ENCODE results near the gene TMPRSS4. TPM values are rescaled to one million over a fixed set of nuclear protein-coding genes. Genes with fewer than 3 reads are reported as not detected.
A peak's percentile ranks its signal among the peaks of the same experiment; 100 is the strongest.

Gene TMPRSS4
- total RNA-seq, 4 donors from 2014 or later = 41.3 to 274 (median 159) TPM

DNA sequence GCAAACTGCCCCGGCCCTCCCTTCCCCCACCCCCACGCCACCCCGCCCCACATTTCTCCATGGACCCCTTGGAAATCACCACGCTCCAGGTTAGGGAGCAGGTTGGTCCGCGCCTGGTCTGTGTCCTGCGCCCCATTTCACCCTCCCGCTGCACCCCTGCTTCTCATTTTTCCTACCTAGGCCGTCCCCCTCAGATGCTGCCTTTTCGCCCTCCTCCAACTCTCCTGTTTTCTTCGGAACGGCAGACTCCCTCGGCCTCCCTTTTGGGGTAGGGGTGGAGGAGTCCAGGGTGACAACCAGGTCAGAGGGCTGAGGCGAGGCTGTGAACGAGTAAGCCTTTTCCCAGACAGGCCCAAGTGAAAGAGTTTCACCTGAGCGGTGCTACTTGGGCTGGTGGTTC lies 76.6 kb downstream of the TMPRSS4 start:
- no peaks in the 10 kb centered on the region for H3K9me3 ChIP-seq
- H3K4me3 ChIP-seq = peak overlapping the region in 2 of 4 donors; percentile 52 to 58
- peaks cover 0 to 24% (median 0%) of the 10 kb centered on the region in 4 donors for H3K4me1 ChIP-seq
- TF ChIP-seq, protein P1, sequence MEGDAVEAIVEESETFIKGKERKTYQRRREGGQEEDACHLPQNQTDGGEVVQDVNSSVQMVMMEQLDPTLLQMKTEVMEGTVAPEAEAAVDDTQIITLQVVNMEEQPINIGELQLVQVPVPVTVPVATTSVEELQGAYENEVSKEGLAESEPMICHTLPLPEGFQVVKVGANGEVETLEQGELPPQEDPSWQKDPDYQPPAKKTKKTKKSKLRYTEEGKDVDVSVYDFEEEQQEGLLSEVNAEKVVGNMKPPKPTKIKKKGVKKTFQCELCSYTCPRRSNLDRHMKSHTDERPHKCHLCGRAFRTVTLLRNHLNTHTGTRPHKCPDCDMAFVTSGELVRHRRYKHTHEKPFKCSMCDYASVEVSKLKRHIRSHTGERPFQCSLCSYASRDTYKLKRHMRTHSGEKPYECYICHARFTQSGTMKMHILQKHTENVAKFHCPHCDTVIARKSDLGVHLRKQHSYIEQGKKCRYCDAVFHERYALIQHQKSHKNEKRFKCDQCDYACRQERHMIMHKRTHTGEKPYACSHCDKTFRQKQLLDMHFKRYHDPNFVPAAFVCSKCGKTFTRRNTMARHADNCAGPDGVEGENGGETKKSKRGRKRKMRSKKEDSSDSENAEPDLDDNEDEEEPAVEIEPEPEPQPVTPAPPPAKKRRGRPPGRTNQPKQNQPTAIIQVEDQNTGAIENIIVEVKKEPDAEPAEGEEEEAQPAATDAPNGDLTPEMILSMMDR (IDR thresholded peaks at IDR 0.05) = no peak
- no peak for TF ChIP-seq POLR2A (IDR thresholded peaks at IDR 0.05)
- H3K27me3 ChIP-seq = peaks cover 0 to 31% of the 10 kb centered on the region in 2 donors
- no peaks in the 10 kb centered on the region for H3K36me3 ChIP-seq
- no peak for DNase-seq
- no peak overlapping the region for H3K27ac ChIP-seq

DNA sequence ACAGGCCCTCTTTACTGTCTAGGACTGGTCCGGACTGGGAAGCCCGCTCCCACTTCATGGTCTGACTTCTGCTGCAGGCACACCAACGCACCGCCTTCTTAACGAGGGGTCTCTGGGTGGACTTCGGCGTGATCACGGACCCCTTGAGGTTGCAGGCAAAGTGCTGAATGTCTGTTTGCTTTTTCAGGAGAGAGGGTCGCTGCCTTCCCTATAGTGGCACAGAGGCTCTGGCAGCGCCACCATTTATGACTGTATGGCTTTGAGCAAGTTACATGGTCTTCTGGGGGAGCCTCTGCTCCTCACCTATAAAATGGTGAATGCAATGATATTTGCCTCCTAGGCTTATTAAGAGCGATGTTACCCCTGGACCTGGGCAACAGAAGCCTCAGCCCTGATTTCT lies 77.1 kb downstream of the TMPRSS4 start:
- H3K9me3 ChIP-seq = no peaks in the 10 kb centered on the region
- DNase-seq = no peak
- H3K27ac ChIP-seq = no peak overlapping the region
- H3K4me3 ChIP-seq = no peak overlapping the region
- H3K27me3 ChIP-seq = peaks cover 0 to 31% of the 10 kb centered on the region in 2 donors
- no peak for TF ChIP-seq POLR2A (IDR thresholded peaks at IDR 0.05)
- TF ChIP-seq, protein P1 (IDR thresholded peaks at IDR 0.05) = no peak
- no peaks in the 10 kb centered on the region for H3K36me3 ChIP-seq
- peaks cover 0 to 24% (median 0%) of the 10 kb centered on the region in 4 donors for H3K4me1 ChIP-seq

DNA sequence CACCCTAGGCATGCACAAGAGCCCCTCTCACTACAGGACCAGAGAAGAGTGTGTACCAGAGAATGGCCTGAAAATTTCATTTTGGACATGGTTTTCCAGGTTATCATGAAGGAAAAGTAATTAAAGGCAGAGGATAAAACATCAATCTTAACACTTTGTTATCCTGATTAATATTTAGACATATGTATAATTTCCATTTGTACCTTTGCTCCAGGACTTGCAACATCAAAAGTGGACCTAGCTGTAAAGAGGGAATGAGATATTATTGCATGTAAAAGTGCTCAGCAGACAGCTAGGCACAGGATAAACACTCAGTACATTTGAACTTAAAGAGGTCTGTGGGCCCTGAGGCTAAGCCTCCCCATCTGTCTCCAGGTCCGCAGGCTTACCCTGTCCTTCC lies 77.8 kb downstream of the TMPRSS4 start:
- peaks cover 0 to 24% (median 0%) of the 10 kb centered on the region in 4 donors for H3K4me1 ChIP-seq
- no peak for DNase-seq
- no peak overlapping the region for H3K27ac ChIP-seq
- H3K27me3 ChIP-seq = peaks cover 0 to 31% of the 10 kb centered on the region in 2 donors
- no peak overlapping the region for H3K4me3 ChIP-seq
- H3K9me3 ChIP-seq = no peaks in the 10 kb centered on the region
- TF ChIP-seq, protein P1 (IDR thresholded peaks at IDR 0.05) = no peak
- TF ChIP-seq POLR2A (IDR thresholded peaks at IDR 0.05) = no peak
- H3K36me3 ChIP-seq = no peaks in the 10 kb centered on the region

DNA sequence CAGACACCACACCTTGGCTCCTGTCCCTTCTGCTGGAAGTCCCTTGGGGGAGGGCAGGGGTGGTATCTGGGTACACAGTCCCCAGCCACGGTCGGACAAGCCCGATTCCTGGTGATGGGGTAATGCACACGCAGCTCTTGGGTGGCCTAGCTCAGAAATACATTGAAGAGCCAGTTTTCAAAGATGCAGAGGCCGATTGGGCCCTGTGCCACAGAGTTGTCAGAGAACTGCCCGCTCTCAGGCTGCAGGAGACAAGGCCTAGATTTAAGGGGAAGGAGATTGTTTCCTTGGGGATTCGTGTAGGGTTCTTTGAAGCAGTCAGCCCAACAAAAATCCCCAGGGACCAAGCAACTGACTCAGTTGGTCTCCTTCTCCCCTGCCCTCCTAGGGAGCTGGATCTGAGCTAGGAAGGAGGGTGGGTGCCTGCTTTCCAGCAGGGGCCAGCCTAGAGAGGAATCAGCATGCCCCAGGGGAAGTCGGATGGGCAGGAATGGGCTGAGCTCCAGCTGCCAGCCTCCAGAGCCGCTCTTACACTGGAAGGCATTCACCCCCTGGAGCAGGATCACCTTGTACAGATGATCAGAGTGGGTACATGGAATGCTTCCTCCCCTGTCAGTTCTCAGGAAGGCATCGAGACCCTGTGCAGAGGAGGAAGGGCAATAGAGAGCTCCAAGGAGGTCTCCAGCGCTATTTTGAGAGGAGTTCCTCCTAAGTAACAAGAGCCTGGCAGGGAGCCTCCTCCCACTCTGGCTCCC lies 79.1 kb downstream of the TMPRSS4 start:
- Histone ChIP-seq H3K36me3 (no peaks in the 10 kb centered on the region), H3K4me3 (no peak overlapping the region), H3K27me3 (peaks cover 0 to 31% of the 10 kb centered on the region in 2 donors), H3K4me1 (peaks cover 0 to 24% (median 0%) of the 10 kb centered on the region in 4 donors), H3K27ac (no peak overlapping the region), H3K9me3 (no peaks in the 10 kb centered on the region)
- TF ChIP-seq POLR2A (IDR thresholded peaks at IDR 0.05) = no peak
- TF ChIP-seq, protein P1 (IDR thresholded peaks at IDR 0.05) = no peak
- no peak for DNase-seq

DNA sequence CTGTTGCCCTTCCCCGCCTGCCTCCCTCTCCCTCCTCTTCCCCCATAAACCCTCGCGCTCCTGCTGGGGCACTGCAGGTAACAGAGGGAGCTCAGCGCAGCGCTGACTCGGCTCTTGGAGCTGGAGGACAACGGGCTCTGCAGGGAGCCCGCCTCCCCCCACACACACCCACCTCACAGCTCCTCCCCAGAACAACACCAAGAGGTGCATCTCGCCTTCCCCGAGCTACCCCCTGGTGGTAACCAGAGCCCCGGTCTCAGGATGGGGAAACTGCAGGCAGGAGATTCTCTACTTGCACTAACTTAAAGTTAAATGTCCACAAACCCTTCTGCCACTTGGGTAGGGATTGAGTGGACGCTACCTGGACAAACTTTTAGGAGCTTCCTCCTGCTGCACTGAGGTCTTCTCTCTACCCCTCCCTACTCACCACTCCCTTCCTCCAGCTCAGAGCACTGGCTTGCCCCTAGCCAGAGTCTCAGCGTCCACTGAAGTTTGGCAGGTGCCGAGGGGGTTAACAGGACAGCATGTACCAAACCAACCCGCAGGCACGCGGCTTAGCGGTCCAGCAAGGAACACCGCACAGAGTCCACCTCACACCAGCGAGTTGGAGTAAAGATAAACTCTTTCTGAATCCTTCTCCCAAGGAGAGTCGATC lies 79.8 kb downstream of the TMPRSS4 start:
- H3K27ac ChIP-seq = no peak overlapping the region
- H3K9me3 ChIP-seq = no peaks in the 10 kb centered on the region
- peaks cover 0 to 31% of the 10 kb centered on the region in 2 donors for H3K27me3 ChIP-seq
- TF ChIP-seq, protein P1 (IDR thresholded peaks at IDR 0.05) = no peak
- TF ChIP-seq POLR2A (IDR thresholded peaks at IDR 0.05) = no peak
- peaks cover 0 to 24% (median 0%) of the 10 kb centered on the region in 4 donors for H3K4me1 ChIP-seq
- no peaks in the 10 kb centered on the region for H3K36me3 ChIP-seq
- H3K4me3 ChIP-seq = no peak overlapping the region
- DNase-seq = no peak
